Tibial artery (tissue), 4 donors: Measurements from ENCODE around the gene MYO1C.

Experiments
- DNase-seq, 2 donors: peaks; one replicate each; pipeline ENCODE4 v3.0.0-alpha.2; 2019
- H3K27ac ChIP-seq, 2 donors: fragments of 200-600 bp; sonication (generic) in 1 of 2; 1 replicate in 1 of 2; 2 replicates in 1 of 2; pipeline ENCODE4 v1.5.1; 2018 to 2019; ENCODE audit warnings: mild to moderate bottlenecking in 1 of 2
- H3K27me3 ChIP-seq, 2 donors: fragments of 200-600 bp; sonication (generic) in 1 of 2; one replicate each; pipeline versions ENCODE4 v1.5.1 to v1.6.0; 2016 to 2019
- H3K36me3 ChIP-seq, 3 donors: fragments of 200-600 bp; sonication (generic) in 2 of 3; one replicate each; pipeline ENCODE4 v1.5.1; 2016 to 2019; ENCODE audit warnings: mild to moderate bottlenecking in 2 of 3
- H3K4me1 ChIP-seq, 4 donors: fragments of 200-600 bp; sonication (generic) in 2 of 4; 1 replicate in 3 of 4; 2 replicates in 1 of 4; pipeline ENCODE4 v1.5.1; 2016 to 2019
- H3K4me3 ChIP-seq, 2 donors: fragments of 200-600 bp; sonication (generic) in 1 of 2; 1 replicate in 1 of 2; 2 replicates in 1 of 2; pipeline ENCODE4 v1.5.1; 2018 to 2019; ENCODE audit warnings: mild to moderate bottlenecking in 2 of 2
- H3K9me3 ChIP-seq, 3 donors: fragments of 200-600 bp; sonication (generic) in 1 of 3; one replicate each; pipeline ENCODE4 v1.5.1; 2016 to 2019
- CTCF ChIP-seq, 2 experiments: fragments of 200-600 bp in 1 of 2; fragments of 450-650 bp in 1 of 2; IDR thresholded peaks; one replicate each; pipeline ENCODE4 v1.5.1; 2017 to 2019; ENCODE audit warnings: antibody characterized with exemption in 2 of 2, mild to moderate bottlenecking in 1 of 2, moderate library complexity in 1 of 2
- intact Hi-C: fragments of 100-400 bp; cut with DNase I; formaldehyde crosslinking; loops from one replicate; pipeline ENCODE4 v1.15.0; 2023; ENCODE audit warnings: low total_unique reads

MYO1C gene

GRCh38 chr17:1431631-1432104 lies 60.8 kb downstream of the MYO1C start:
- DNase-seq = no peak
- no peaks in the 10 kb centered on the region for H3K27me3 ChIP-seq
- peaks cover 26 to 53% (median 34%) of the 10 kb centered on the region in 3 donors for H3K36me3 ChIP-seq
- intact Hi-C loops = no loop called here
- H3K4me3 ChIP-seq = no peak overlapping the region
- no peak overlapping the region for H3K27ac ChIP-seq
- no peak for TF ChIP-seq CTCF (IDR thresholded peaks at IDR 0.05)
- H3K9me3 ChIP-seq = no peaks in the 10 kb centered on the region
- H3K4me1 ChIP-seq = peaks cover 0 to 15% (median 4%) of the 10 kb centered on the region in 4 donors

- Histone ChIP-seq H3K27ac (peak overlapping the region in 1 of 2 donors; percentile 32), H3K9me3 (no peaks in the 10 kb centered on the region), H3K27me3 (no peaks in the 10 kb centered on the region), H3K4me3 (no peak overlapping the region), H3K36me3 (peaks cover 10 to 54% (median 51%) of the 10 kb centered on the region in 3 donors), H3K4me1 (peaks cover 0 to 22% (median 4%) of the 10 kb centered on the region in 4 donors)
- no peak for TF ChIP-seq CTCF (IDR thresholded peaks at IDR 0.05)
- intact Hi-C loops = no loop called here
- no peak for DNase-seq
Measured at GRCh38 chr17:1423456-1424135, 68.9 kb downstream of the MYO1C start.

- TF ChIP-seq CTCF (IDR thresholded peaks at IDR 0.05) = no peak
- Histone ChIP-seq H3K27ac (peak overlapping the region; percentile 12 to 32), H3K27me3 (no peaks in the 10 kb centered on the region), H3K4me1 (peaks cover 0 to 22% (median 4%) of the 10 kb centered on the region in 4 donors), H3K9me3 (no peaks in the 10 kb centered on the region), H3K36me3 (peaks cover 10 to 53% (median 52%) of the 10 kb centered on the region in 3 donors), H3K4me3 (no peak overlapping the region)
- intact Hi-C loops = no loop called here
- peak in 1 of 2 donors; percentile 26 for DNase-seq
Measured at GRCh38 chr17:1422885-1423284, 69.6 kb downstream of the MYO1C start.

GRCh38 chr17:1421470-1421869 lies 71.0 kb downstream of the MYO1C start:
- DNase-seq = no peak
- Histone ChIP-seq H3K36me3 (peaks cover 10 to 58% (median 55%) of the 10 kb centered on the region in 3 donors), H3K9me3 (no peaks in the 10 kb centered on the region), H3K27ac (no peak overlapping the region), H3K4me1 (peaks cover 0 to 22% (median 4%) of the 10 kb centered on the region in 4 donors), H3K4me3 (no peak overlapping the region), H3K27me3 (no peaks in the 10 kb centered on the region)
- no peak for TF ChIP-seq CTCF (IDR thresholded peaks at IDR 0.05)
- intact Hi-C loops = no loop called here

- Histone ChIP-seq H3K36me3 (peaks cover 10 to 58% (median 51%) of the 10 kb centered on the region in 3 donors), H3K9me3 (no peaks in the 10 kb centered on the region), H3K27ac (no peak overlapping the region), H3K4me3 (no peak overlapping the region), H3K4me1 (peaks cover 0 to 22% (median 4%) of the 10 kb centered on the region in 4 donors), H3K27me3 (no peaks in the 10 kb centered on the region)
- DNase-seq = no peak
- intact Hi-C loops = no loop called here
- no peak for TF ChIP-seq CTCF (IDR thresholded peaks at IDR 0.05)
Measured at GRCh38 chr17:1420981-1421380, 71.5 kb downstream of the MYO1C start.
